ENCODE data around the gene ENPP1.
"Not testable (repeated sequence)": the region's sequence is repeated elsewhere in the genome, so short reads cannot be mapped to it uniquely, and the experiment has no call there.

Gene ENPP1

DNA sequence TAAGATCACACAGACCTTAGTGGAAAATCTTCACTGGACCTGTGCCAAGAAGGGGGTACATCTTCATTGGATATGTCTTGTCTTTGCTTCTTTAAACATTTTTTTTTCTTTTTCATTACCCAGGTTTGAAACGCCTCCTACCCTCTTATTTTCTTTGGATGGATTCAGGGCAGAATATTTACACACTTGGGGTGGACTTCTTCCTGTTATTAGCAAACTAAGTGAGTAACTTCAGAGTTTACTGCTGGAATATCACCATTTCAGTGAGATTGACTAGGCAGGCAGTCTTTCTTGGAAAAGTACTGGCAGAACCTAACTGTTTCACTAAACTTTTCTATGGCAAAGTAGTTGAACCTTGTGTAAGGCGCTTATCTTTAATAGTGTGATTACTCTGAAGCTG lies 47.0 kb downstream of the ENPP1 start:
- DNase-seq = no peak
- TF ChIP-seq, protein P1, sequence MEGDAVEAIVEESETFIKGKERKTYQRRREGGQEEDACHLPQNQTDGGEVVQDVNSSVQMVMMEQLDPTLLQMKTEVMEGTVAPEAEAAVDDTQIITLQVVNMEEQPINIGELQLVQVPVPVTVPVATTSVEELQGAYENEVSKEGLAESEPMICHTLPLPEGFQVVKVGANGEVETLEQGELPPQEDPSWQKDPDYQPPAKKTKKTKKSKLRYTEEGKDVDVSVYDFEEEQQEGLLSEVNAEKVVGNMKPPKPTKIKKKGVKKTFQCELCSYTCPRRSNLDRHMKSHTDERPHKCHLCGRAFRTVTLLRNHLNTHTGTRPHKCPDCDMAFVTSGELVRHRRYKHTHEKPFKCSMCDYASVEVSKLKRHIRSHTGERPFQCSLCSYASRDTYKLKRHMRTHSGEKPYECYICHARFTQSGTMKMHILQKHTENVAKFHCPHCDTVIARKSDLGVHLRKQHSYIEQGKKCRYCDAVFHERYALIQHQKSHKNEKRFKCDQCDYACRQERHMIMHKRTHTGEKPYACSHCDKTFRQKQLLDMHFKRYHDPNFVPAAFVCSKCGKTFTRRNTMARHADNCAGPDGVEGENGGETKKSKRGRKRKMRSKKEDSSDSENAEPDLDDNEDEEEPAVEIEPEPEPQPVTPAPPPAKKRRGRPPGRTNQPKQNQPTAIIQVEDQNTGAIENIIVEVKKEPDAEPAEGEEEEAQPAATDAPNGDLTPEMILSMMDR (IDR thresholded peaks at IDR 0.05) = no peak
- H3K27me3 ChIP-seq = no peaks in the 10 kb centered on the region
- H3K27ac ChIP-seq = peak overlapping the region in 1 of 2 donors; percentile 21
- peaks cover 4 to 9% (median 8%) of the 10 kb centered on the region in 3 donors for H3K36me3 ChIP-seq
- H3K4me1 ChIP-seq = peaks cover 0 to 6% (median 0%) of the 10 kb centered on the region in 4 donors
- H3K4me3 ChIP-seq = no peak overlapping the region
- no peaks in the 10 kb centered on the region for H3K9me3 ChIP-seq
- intact Hi-C loops (cut with DNase I; ENCODE audit: low total_unique reads) = no loop called here

DNA sequence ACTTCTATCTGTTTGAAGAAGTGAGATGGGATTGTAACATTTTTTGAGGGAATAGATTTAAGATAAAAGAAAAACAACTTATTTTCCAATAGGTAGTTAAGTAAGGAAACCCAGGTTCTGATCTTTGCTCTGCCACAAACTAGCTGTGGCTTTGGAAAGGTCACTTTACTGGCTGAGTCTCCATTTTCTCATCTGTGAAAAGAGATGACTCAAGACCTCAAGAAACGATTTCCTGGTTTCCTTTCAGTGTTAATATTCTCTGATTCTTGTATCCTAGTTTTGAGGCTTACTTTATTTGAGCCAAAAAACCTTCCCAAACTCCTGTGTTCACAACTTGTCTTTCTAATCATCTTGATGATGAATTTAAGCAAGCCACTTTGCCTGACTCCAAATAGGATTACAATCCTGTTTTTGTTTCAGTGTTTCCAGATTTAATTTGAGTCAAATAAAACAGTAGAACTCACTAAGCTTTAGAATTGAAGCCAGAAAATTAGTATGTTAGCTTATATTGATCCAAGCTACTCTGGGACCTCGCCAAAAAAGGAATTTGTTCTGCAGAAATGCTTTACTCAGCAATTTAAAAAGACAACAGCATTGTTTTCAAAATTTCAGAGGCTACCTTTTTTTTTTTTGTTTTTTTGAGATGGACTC lies 51.1 kb downstream of the ENPP1 start:
- Histone ChIP-seq H3K4me1 (peaks cover 0 to 6% (median 0%) of the 10 kb centered on the region in 4 donors), H3K4me3 (no peak overlapping the region), H3K9me3 (no peaks in the 10 kb centered on the region), H3K27ac (no peak overlapping the region), H3K36me3 (peaks cover 0 to 7% (median 0%) of the 10 kb centered on the region in 3 donors), H3K27me3 (no peaks in the 10 kb centered on the region)
- no peak for DNase-seq
- TF ChIP-seq, protein P1 (IDR thresholded peaks at IDR 0.05) = no peak
- intact Hi-C loops (cut with DNase I; ENCODE audit: low total_unique reads) = no loop called here

DNA sequence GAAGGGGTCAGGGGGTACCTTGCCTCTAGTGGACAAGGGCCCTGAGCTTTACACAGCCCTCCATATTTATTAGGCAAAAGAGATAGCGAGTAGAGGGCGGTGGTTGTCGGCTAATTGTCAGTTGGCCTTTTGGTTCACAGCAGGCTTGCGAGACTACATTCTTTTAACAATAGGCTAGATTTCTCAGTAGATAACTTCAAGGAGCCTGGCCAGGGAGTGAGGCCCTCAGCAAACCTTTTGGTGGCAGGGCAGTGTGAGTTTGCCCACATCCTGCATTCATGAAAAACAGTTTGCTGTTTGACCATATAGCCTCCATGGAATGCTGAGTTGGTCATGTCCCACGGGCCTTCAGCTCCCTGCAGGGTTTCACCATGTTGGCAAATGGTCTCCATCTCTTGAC lies 51.8 kb downstream of the ENPP1 start:
- H3K36me3 ChIP-seq; H3K27me3 ChIP-seq; H3K27ac ChIP-seq; DNase-seq; H3K4me1 ChIP-seq; H3K4me3 ChIP-seq; intact Hi-C loops (cut with DNase I; ENCODE audit: low total_unique reads); H3K9me3 ChIP-seq: not testable (repeated sequence)

DNA sequence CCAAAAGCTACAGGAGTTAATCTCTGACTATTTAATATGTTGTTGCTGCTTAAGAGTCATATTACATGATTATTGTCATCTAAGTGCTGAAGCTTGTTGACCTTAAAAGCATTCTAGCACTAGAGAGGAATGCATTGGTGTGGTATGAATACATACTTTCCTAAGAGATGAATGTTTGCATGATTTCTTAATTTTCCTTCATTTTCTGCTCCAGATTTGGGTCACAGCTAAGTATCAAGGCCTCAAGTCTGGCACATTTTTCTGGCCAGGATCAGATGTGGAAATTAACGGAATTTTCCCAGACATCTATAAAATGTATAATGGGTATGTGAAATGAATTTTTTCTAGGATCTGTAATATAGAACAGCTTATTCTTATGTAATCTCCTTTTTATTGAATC lies 53.6 kb downstream of the ENPP1 start:
- no peak overlapping the region for H3K4me3 ChIP-seq
- peaks cover 0 to 10% (median 0%) of the 10 kb centered on the region in 3 donors for H3K36me3 ChIP-seq
- TF ChIP-seq, protein P1 (IDR thresholded peaks at IDR 0.05) = no peak
- intact Hi-C loops (cut with DNase I; ENCODE audit: low total_unique reads) = no loop called here
- H3K9me3 ChIP-seq = no peaks in the 10 kb centered on the region
- no peak for DNase-seq
- H3K27ac ChIP-seq = no peak overlapping the region
- no peaks in the 10 kb centered on the region for H3K27me3 ChIP-seq
- peaks cover 0 to 6% (median 0%) of the 10 kb centered on the region in 4 donors for H3K4me1 ChIP-seq

DNA sequence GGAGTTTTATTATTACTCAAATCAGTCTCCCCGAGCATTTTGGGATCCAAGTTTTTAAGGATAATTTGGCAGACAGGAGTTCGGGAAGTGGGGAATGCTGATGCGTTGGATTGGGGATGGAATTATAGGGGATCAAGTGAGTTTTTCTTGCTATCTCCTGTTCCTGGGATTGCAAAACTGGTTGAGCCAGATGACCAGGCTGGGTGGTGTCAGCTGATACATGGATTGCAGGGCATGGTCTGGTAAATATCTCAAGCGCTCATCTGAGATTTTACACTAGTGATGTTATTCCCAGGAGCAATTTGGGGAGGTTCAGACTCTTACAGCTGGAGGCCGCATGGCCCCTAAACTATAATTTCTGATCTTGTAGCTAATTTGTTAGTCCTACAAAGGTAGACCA lies 54.7 kb downstream of the ENPP1 start:
- Histone ChIP-seq H3K27ac (no peak overlapping the region), H3K4me3 (no peak overlapping the region), H3K27me3 (no peaks in the 10 kb centered on the region), H3K36me3 (peaks cover 0 to 13% (median 0%) of the 10 kb centered on the region in 3 donors), H3K4me1 (peaks cover 0 to 6% (median 0%) of the 10 kb centered on the region in 4 donors), H3K9me3 (no peaks in the 10 kb centered on the region)
- DNase-seq = no peak
- intact Hi-C loops (cut with DNase I; ENCODE audit: low total_unique reads) = no loop called here
- TF ChIP-seq, protein P1 (IDR thresholded peaks at IDR 0.05) = no peak

DNA sequence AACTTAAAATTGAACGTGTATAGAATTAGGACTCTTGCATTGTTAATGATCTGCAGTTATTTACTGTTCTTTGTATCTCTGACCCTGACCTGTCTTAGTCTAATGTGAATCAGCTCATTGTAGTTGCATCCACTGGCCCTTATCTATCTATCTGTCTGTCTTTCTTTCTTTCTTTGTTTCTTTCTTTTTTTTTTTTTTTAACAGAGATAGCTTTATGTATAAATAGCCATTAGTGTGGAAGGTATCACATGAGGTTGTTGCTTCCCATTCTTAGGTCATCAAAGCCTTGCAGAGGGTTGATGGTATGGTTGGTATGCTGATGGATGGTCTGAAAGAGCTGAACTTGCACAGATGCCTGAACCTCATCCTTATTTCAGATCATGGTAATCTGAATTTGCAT lies 59.9 kb downstream of the ENPP1 start:
- peaks cover 0 to 15% (median 0%) of the 10 kb centered on the region in 3 donors for H3K36me3 ChIP-seq
- H3K4me1 ChIP-seq = no peaks in the 10 kb centered on the region
- TF ChIP-seq, protein P1 (IDR thresholded peaks at IDR 0.05) = no peak
- no peak overlapping the region for H3K27ac ChIP-seq
- intact Hi-C loops (cut with DNase I; ENCODE audit: low total_unique reads) = no loop called here
- no peaks in the 10 kb centered on the region for H3K27me3 ChIP-seq
- no peak for DNase-seq
- no peak overlapping the region for H3K4me3 ChIP-seq
- no peaks in the 10 kb centered on the region for H3K9me3 ChIP-seq
